ENCODE data around the gene AMPD2.

AMPD2 gene

GRCh38 chr1:109619576-109620400 lies at the start of gene AMPD2, which contains the start of gene GNAT2:
AMPD2 (plus strand) TSS chr1:109619837; CDS start chr1:109621176, 1,339 bp downstream.
GNAT2 (minus strand) TSS chr1:109619616; CDS start chr1:109612870, 6,746 bp downstream.
- peak in 2 of 3 donors; percentile 38 to 65 for DNase-seq (ENCODE audit: low read depth in 3 of 3, low spot score in 1 of 3)

- no peak for DNase-seq (ENCODE audit: low read depth in 3 of 3, low spot score in 1 of 3)
Observed at GRCh38 chr1:109570414-109570813, 49.2 kb upstream of the AMPD2 start.

- DNase-seq (ENCODE audit: low read depth in 3 of 3, low spot score in 1 of 3): no peak
Observed at GRCh38 chr1:109573785-109574184, 45.9 kb upstream of the AMPD2 start.

GRCh38 chr1:109578947-109579443 lies 40.6 kb upstream of the AMPD2 start:
- no peak for DNase-seq (ENCODE audit: low read depth in 3 of 3, low spot score in 1 of 3)

DNA sequence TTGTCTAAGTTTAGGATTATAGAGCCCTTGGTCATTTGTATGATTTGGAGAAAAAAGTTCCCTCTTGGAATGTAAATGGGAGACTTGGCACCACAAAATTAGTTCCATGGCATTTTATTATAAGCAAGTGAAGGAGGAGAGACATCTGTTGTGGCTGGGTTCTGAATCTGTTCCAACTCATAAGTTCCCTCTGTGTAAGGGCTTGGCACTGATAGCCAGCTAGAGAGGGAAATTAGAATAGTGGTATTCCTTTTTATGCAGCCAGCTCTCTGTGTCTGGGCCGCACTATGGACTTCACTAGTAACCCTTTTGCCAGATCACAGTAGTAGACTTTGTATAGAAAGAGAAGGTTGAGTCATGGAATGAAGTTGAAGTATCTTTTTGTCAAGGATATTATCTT lies 40.1 kb upstream of the AMPD2 start:
- DNase-seq (ENCODE audit: low read depth in 3 of 3, low spot score in 1 of 3): no peak

DNA sequence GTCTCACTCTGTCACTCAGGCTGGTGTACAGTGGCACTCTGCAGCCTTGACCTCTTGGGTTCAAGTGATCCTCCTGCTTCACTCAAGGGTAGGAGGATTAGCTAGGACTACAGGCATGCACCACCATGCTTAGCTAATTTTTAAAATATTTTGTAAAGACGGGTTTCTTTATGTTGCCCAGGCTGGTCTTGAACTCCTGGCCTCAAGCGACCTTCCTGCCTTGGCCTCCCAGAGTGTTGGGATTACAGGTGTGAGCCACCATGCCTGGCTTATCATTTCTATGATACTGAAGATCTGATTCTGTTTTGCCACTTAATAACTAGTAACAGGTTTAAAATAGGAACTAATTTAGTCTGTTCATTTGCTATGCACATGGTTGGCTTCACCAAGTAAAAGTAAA lies 37.6 kb upstream of the AMPD2 start:
- no peak for DNase-seq (ENCODE audit: low read depth in 3 of 3, low spot score in 1 of 3)

DNA sequence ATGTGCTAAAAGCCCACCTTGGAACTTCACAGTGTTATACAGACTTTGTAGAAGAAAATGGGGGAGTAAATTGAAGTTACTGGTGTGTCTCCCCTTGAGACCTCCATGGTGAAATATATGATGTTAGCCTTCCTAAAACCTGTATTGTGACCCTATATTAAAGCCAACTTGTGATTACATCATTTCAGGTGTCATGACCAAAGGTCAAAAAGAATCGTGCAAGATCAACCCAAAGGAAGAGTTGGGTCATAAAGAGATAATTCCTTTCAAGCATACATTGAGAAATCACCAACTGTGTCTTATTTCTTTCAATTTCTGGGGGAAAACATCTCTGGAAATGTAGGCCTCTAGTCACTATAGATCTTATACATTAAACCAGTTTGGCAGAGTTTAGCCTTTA lies 34.9 kb upstream of the AMPD2 start:
- DNase-seq (ENCODE audit: low read depth in 3 of 3, low spot score in 1 of 3): no peak

DNA sequence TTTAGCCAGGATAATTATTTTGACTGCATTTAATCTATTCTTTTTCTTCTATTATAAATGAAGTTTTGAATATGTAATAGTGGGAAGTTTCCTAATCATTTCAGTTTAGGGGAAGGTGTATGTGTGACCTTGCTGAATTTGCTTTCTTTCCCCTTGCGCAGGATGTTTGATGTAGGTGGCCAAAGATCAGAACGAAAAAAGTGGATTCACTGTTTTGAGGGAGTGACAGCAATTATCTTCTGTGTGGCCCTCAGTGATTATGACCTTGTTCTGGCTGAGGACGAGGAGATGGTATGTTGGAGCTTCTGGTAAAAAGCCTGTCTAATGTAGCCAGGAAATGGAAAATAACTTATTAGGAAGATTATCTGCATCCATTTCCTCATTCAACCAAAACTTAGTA lies 33.6 kb upstream of the AMPD2 start:
- DNase-seq (ENCODE audit: low read depth in 3 of 3, low spot score in 1 of 3): no peak

GRCh38 chr1:109589177-109589576 lies 30.5 kb upstream of the AMPD2 start:
- no peak for DNase-seq (ENCODE audit: low read depth in 3 of 3, low spot score in 1 of 3)

- DNase-seq (ENCODE audit: low read depth in 3 of 3, low spot score in 1 of 3): no peak
Observed at GRCh38 chr1:109589679-109590078, 30.0 kb upstream of the AMPD2 start.

- no peak for DNase-seq (ENCODE audit: low read depth in 3 of 3, low spot score in 1 of 3)
Observed at GRCh38 chr1:109592916-109593315, 26.7 kb upstream of the AMPD2 start.

DNA sequence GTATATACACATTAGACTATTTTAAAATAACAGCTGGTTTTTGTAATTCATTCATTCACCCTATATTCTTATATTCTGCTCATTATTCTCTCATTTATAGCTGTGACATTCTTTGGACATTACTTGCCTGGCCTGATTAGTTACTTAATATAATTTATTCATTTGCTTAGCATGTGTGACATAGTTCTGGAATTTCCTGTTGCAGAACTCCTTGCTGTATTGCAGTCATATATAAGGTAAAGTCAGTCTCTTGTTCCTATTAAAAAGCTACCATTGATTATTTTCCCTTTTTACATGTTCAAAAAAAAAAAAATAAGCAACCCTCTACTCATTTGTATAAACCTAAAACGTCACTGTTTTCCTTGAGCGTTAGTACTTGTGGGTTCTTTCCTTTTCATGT lies 24.1 kb upstream of the AMPD2 start:
- no peak for DNase-seq (ENCODE audit: low read depth in 3 of 3, low spot score in 1 of 3)

DNA sequence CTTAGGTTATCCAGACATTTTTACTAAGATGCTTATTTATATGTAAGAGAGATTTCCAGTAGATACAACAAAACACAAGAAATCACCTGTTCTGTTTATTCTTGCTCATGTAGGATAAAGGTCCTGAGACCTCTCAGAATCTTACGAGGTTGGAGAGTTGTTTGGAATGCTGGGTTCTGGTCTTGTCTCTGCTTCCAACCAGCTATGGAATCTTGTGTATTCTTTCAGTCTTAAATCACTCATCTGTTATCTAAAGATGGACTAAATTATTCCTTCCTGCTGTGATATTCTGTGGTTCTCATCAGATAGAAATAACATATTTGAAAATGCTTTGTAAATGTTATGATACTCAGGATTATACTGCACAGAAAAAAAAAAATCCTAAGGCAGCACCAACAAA lies 21.5 kb upstream of the AMPD2 start:
- DNase-seq (ENCODE audit: low read depth in 3 of 3, low spot score in 1 of 3): no peak

DNA sequence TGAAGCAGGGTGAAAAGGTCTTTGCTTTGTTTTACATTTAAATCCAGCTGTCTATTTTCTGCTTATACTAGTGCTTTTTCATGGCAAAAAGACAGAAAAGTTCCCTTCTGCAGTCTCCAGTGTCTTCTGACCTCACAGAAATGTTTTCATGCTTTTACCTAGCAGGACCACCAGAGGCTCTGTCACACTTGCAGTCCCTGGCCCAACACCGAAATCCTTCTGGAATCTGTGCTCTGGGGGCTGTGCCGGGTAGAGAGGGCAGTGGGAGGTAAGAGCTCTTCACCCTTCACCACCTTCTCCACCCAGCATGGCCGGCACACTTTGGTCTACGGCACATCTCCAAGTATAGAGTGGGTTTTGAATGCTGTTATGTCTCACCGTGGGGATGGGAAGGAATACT lies 21.0 kb upstream of the AMPD2 start:
- no peak for DNase-seq (ENCODE audit: low read depth in 3 of 3, low spot score in 1 of 3)

DNA sequence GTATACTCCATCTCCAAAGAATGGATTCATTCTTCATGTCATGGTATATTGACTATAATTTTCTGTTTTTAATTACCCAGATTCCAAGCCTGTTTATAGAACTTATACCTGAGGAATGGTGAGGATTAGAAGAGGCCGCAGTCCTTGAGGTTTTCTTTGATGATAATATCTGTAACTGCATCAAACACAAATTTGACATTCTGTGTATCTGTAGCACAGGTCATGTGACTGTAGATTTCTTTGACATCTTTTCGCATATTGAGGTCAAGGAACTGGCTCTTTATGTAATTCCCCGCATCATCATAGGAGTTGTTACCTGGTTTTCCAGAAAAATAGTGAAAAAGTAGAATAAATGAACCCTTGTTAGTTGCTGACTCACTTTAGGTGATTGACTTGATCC lies 16.4 kb upstream of the AMPD2 start:
- DNase-seq (ENCODE audit: low read depth in 3 of 3, low spot score in 1 of 3): no peak

- no peak for DNase-seq (ENCODE audit: low read depth in 3 of 3, low spot score in 1 of 3)
Observed at GRCh38 chr1:109605381-109605780, 14.3 kb upstream of the AMPD2 start.

GRCh38 chr1:109609881-109610280 lies 9.8 kb upstream of the AMPD2 start:
- DNase-seq (ENCODE audit: low read depth in 3 of 3, low spot score in 1 of 3): no peak

DNA sequence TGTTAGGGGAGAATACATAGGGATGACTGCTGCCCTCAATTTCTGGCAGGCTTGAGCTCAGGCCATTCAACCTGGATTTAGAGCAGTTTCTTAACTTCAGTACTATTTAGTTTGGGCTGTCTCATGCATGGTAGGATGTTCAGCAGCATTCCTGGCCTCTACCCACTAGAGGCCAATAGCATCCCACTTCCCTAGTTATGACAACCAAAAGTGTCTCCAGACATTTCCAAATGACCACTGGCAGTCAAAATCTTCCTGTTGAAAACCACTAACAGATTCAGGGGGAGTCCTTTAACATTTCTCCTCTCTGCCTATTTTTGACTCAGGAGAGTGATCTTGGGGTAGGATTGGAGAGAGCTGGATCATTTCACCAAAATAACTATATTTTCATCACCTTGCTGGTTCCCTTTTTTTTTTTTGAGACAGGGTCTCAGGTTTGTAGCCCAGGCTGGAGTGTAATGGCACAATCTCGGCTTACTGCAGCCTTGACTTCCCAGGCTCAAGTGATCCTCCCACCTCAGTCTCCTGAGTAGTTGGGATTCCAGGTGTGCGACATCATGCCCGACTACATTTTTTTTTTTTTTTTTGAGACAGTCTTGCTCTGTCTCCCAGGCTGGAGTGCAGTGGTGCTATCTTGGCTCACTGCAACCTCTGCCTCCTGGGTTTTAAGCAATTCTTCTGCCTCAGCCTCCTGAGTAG lies 8.9 kb upstream of the AMPD2 start:
- no peak for DNase-seq (ENCODE audit: low read depth in 3 of 3, low spot score in 1 of 3)

DNA sequence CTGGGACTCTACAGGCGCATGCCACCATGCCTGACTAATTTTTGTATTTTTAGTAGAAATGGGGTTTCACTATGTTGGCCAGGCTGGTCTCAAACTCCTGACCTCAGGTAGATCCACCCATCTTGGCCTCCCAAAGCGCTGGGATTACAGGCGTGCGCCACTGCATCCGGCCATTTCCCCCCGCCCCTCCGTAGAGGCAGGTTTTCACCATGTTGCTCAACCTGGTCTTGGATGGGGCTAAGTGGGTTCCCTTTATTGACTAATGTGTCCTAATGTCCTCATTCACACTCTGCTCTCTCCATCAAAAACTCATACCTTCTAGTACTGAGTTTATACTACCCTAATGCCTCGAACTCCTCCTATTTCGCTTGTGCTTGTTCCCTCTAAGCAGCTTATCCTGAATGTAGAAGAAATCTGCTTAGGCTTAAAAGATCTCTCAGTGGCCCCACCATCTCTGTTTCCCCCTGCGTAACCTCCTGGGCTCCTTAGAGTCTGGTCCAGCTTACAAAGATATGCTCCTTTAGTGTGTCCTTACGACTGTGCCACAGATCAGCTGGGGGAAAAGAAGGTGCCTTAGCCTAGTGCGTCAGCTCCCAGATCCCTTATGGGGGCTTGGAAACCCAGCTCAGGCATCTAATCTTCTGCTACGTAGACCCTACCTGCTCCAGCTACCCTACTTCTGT lies 8.2 kb upstream of the AMPD2 start:
- no peak for DNase-seq (ENCODE audit: low read depth in 3 of 3, low spot score in 1 of 3)

DNA sequence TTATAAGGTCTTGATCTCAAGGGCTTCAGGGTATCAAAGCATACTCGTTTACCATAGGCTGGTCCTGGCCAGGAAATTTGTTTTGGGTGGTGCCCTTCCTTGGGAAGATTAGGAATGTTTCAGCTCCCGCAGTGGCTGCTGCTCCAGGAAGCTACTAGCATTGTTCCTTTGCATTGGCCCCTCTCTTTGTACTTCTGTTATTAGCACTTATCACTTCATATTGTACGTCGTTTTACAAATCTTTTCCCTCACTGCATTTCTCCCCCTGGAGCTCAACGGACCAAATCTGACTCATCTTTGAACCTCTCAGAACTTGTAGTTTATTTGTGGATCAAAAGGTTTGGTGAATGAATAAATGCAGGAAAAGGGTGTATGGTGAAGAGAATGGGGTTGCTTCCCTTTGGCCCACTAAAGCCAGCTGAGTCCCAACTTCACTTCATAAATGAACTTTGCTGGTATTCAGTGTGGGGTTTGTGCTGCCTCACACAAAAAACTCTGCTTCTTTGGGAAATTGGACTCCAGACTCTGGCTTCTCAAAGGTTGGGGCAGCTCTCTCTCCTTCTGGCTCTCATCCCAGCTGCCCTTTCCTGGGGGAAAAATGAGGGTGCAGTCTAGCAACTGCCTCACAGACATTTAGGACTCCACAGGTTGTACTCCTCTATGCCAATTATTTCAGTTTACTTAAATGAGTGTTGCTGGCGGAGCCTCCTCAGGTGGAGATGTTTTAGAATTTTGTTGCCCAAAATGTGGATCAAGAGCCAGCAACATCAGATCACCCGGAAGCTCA lies 6.1 kb upstream of the AMPD2 start:
- DNase-seq (ENCODE audit: low read depth in 3 of 3, low spot score in 1 of 3): no peak

GRCh38 chr1:109615879-109616278 lies 3.8 kb upstream of the AMPD2 start:
- no peak for DNase-seq (ENCODE audit: low read depth in 3 of 3, low spot score in 1 of 3)
